Activated T-helper 1 cell treated with anti-CD3 and anti-CD28 coated beads, Interleukin-2, amount 50 U/mL, for 16 hours (primary cell): ENCODE data around the gene SLC1A5.
A peak's percentile ranks its signal among the peaks of the same experiment; 100 is the strongest.
"Not testable (repeated sequence)": the region's sequence is repeated elsewhere in the genome, so short reads cannot be mapped to it uniquely, and the experiment has no call there.

ENCODE experiments used
- DNase-seq, 2 donors: peaks; one replicate each; pipeline ENCODE4 v3.0.0-alpha.2; 2020; ENCODE audit warnings: low read depth in 1 of 2, low spot score in 1 of 2

The SLC1A5 gene

DNA sequence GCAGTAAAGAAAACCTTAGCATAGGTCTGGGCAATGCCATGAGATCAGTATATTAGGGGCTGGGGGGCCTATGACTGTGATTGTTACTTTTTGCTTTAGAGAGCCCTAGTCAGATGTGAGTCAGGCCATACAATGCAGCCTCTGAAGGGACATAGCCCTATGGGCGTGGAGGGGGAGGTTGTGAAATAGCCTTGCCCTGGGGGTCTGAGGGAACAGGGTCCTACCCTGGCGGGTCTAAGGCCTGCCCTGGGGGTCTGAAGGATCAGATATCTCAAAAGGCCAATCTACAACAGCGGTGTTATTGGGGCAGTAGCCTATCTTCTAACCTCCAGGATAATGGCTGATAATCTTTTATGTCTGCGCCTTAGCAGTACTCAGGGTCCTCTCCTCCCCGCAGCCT is 13.8 kb upstream of the SLC1A5 start:
- no peak for DNase-seq

DNA sequence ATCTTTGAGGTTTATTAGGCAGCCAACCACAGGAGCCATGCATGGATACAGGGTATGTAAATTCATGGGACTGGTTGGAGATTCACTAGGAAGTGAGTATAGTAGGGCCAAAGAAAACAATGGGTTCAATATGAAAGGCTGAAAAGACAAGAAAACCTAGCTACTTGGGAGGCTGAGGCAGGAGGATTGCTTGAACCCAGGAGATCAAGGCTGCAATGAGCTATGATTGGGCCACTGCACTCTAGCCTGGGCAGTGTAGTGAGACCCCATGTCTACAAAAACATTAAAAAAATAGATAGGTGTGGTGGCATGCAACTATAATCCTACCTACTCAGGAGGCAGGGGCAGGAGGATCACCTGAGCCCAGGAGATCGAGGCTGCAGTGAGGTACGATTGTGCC is 10.3 kb upstream of the SLC1A5 start:
- no peak for DNase-seq

DNA sequence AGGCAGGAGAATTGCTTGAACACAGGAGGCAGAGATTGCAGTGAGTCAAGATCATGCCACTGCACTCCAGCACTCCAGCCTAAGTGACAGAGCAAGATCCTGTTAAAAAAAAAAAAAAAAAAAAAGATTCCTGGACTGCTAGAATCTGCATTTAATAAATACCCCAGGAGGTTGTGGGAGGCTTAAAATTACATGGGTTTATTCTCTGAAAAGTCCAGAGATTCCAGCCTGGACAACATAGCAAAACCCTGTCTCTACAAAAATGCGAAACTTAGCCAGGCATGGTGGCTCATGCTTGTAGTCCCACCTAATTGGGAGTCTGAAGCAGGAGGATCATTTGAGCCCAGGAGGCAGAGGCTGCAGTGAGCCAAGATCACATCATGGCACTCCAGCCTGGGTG is 9.5 kb upstream of the SLC1A5 start:
- DNase-seq = no peak

DNA sequence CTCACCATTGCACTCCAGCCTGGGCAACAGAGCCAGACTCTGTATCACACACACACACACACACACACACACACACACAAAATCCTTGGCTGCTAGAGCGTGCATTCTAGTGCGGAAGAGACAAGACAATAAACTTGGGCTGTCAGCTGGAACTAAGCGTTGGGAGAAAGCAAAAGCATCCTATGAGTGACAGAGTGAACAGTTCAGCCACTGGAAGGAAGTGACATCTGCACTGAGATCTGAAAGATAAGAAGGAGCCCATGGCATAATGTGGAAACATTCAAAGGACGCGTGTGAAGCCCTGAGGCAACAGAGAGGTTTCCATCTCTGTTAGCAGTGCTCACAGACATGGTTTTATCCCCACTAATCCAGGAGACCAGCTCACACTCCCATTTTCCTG is 3.5 kb upstream of the SLC1A5 start:
- DNase-seq = no peak

DNA sequence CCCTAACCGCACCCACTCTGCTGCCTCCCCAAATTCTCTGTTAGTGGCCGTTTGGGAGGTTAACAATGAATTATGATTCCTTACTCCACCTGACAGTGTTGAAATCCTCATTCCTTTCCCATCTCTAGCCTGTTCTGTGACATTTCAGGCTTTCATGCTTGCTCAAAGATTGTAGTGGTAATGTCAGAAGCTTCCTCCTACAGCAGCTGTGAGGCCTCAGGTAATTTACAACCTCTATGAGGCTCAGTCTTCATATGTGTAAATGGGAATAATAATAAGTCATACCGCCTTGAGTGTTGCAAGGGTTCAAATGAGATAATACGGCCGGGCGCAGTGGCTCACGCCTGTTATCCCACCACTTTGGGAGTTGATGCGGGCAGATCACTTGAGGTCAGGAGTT is 977 bp upstream of the SLC1A5 start:
- no peak for DNase-seq

DNA sequence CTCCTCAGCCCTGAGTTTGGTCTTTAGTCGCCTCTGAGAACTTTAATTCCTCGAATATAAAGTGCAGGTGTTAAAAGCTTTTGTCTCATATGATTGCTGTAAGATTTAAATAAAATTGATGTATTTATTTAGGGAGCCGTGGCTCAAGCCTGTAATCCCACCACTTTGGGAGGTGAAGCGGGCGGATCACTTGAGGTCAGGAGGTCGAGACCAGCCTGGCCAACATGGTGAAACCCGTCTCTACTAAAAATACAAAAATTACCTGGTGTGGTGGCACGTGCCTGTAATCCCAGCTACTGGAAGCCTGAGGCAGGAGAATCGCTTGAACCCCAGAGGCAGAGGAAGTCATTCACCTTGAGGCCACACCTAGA is 559 bp upstream of the SLC1A5 start:
- no peak for DNase-seq

DNA sequence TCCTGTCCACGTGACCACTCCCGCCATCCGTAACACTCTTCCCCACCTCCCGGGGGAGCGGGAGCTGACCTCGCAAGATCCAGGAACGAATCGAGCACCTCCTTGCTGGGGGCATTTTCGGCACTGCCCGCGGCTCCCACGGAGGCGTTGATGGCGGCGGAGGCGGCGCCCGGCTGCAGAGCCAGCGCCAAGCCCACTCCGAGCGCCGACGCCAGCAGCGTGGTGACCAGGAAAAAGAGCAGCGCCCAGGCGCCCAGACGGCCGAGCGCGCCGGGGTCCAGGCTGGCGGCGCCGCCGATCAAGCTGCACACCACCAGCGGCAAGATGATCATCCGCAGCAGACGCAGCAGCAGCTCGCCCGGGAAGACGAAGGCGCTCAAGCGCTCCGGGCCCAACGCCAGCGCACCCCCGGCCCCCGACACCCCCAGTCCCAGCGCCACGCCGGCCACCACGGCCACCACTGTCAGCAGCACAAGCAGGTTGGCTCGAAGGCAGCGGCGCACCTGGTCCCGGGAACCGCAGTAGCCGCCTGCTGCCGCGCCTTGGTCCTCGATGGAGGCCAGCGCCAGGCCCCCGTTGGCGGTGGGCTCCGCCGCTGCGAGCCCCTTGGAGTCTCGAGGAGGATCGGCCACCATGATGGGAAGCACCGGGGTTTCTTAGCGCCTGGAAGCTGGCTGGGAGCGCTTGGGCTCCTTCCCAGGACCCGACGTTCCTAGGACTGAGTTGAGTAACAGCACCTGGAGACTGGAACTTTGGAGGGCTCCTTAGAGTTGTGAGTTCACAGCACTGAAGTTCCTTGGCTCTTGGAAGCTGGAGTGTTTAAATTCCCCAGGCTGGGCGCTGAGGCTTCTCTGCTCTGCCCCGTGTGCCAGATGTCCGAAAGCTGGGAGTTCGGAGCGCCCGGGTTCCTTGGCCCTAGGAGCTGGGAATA is 798 bp downstream of the SLC1A5 start:
- no peak for DNase-seq

DNA sequence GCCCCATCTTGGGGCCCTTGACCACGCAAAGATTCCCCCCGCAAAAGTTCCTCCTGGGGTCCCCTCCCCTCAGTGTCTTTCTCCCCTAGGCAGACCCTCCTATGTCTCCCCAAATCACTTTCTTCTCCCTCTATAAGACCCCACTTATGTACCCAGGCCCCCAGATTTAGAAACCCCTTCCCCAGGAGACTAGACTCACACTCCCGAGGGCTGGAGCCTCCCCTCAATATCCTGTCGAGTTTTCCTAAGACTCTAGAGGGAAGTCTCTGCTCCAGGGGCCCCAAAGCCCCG is 1.4 kb downstream of the SLC1A5 start:
- DNase-seq = no peak

DNA sequence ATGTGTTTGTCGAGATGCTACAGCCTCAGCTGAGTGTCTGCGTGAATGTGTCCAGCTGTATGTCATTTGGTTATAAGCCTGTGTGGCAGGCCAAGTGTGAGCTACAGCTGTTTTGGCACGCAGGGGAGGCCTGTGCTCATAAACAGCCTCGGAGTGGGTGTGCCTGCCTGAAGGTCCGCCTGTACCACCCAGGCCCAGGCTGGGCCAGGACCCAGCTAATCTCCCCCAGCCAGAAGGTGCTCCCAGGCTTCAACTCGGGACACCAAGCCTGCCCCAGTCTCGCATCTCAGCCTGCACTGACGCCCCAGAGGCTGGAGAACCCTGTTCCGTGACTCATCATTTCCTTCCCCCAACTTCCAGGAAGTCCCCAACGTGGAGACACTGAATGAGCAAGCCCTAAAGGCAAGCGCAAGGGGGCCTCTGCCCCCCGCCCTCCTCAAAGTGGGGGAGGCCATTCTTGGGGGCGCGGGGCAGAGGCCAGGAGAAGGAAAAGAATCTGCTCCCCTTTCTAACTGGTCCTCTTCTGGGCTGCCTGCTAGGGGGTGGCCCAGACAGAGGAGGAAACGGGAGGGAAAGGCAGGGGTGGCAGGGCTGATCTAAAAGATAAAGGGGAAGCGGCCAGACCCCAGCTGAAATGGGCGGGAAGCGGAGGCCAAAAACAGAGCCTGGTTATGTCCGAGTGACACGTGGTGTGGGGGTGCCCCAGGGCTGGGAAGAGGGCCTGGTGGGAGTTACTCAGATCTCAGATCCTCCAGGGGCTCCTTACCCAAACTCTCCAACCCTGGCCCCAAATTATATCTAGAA is 2.0 kb downstream of the SLC1A5 start:
- DNase-seq = peak; percentile 60 to 79

DNA sequence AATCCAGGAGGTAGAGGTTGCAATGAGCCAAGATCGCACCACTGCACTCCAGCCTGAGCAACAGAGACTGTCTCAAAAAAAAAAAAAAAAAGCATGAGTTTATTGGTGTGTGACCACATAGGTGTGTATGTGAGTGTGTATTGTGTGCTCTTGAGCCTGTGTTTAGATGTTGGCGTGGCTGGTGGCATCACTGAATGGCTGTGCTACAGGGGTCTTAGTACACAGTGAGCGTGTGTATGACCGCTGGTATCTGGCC is 2.5 kb downstream of the SLC1A5 start:
- no peak for DNase-seq

DNA sequence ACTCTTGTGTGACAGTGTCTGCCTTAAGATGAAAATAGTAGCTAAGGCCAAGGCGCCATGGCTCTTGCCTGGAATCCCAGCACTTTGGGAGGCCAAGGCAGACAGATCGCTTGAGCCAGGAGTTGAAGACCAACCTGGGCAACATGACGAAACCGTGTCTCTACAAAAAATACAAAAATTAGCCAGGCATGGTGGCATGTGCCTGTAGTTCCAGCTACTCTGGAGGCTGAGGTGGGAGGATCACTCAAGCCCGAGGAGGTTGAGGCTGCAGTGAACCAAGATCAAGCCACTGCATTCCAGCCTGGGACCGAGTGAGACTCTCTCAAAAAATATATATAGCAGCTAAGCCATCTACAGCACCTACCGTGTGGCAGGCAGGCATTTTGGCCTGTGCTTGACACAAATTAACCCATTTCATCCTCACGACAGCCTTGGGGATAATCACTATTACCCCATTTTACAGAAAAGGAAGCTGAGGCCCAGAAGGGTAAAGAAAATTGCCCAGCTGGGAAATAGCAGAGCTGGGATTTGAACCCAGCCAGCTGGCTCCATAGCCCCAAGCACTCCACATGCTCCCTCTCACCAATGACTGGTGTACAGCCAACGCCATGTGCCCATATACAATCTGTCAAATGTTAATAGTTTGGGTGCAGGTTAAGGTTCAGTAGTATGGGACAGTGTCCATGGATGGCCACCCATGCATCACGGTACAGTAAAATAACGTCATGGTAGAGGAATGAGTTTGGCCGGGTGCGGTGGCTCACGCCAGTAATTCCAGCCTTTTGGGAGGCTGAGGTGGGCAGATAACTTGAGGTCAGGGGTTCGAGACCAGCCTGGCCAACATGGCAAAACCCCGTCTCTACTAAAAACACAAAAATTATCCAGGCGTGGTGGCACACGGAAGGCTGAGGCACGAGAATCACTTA is 3.1 kb downstream of the SLC1A5 start:
- no peak for DNase-seq

DNA sequence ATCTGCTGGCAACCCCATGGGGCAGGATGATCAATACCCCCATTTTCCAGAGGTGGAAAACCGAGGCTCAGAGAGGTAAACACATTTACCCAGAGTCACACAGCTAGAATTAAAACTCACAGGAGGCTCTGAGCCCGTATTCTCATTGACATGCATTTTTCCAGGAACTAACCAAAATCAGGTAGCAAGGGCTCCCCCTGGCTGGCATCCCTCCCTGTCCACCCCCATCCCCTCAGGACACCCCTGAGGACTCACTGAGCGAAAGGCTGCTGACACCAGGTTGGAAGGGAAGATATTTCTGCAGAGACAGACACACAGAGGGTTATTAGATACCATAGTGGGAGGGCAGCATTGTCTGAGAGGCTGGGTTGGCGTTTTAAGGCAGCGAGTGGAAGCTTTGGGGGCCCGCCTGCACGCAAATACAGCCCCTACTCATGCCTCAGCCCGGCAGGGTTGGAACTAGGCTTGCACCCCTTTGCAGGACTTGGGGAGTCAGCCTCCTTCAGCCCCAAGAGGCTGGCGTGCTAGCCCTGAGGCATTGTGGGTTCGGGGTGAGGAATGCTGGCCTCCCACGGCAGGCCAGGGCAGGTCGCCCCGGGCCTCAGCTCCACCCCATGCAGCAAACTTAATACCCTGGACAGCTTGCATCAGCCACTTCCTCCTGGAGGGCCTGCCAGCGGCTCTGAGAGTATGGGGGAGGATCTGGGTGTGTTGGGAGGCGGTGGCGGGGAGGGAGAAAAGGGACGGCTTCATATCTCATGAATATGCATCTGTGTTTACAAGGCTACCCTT is 3.9 kb downstream of the SLC1A5 start:
- DNase-seq = peak in 1 of 2 donors; percentile 62

DNA sequence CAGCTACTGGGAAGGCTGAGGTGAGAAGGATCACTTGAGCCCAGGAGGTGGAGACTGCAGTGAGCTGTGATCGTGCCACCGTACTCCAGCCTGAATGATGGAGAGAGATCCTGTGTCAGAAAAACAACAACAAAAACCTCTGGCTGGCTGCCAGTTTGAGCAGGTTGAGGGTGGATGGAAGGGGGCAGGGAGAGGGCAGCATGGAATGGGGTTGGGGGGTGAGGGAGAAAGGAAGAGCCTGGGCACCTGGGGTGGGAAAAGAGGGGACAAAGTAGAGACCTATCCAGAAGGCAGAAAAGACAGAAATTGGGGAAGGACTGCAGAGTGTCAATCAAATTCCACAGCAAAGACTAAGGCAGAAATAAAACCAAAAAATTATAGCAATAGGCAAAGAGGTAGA is 4.7 kb downstream of the SLC1A5 start:
- no peak for DNase-seq

DNA sequence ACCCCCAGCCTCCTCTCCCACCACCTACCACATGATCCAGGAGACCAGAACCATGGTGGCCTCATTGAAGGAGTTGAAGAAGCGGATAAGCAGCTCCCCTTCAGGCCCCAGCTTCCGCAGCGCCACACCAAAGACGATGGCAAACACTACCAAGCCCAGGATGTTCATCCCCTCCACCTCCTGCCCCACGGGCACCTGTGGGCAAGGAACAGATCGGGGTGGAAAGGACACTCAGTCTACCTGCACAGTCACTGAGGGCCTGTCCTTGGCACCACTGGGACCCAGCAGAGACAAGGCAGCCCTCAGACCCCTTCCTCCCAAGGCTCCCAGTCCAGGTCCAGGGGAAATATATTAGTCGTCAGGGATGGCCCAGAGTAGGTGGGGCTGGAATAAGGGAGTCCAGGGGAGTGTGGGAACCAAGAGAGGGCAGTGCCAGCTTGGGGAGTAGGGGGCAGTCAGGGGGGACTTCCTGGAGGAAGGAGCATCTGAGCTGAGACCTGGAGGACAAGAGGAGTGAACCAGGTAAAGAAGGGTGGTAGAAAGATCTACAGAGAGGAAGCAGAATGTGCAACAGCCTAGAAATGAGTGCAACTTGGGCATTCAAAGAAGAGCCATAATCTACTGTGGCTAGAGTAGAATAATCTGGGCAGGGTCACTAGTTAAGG is 5.9 kb downstream of the SLC1A5 start:
- DNase-seq = no peak

DNA sequence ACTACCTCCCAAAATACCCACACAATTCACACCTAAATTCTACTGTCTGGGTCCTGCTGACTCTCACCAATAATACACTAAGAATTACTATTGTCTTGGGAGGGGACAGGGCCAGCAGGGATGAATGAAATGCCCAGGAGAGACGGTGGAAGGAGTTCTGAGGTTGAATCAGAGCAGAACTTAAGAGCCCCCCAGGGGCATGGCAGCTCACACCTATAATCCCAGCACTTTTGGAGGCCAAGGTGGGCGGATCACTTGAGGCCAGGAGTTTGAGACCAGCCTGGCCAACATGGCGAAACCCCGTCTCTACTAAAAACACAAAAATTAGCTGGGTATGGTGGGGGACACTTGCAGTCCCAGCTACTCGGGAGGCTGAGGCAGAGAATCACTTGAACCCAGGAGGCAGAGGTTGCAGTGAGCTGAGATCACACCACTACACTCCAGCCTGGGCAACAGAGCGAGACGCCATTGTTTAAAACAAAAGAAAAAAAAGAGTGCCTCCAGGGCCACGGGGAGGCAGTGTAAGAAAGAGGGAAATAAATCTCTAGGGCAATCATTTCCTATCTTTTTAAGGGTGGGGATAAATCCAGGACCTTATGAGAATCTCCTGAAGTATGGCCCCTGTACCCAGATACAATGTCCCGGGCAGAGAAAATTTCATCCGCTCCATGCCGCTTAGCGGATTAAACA is 10.3 kb downstream of the SLC1A5 start:
- not testable (repeated sequence) for DNase-seq

DNA sequence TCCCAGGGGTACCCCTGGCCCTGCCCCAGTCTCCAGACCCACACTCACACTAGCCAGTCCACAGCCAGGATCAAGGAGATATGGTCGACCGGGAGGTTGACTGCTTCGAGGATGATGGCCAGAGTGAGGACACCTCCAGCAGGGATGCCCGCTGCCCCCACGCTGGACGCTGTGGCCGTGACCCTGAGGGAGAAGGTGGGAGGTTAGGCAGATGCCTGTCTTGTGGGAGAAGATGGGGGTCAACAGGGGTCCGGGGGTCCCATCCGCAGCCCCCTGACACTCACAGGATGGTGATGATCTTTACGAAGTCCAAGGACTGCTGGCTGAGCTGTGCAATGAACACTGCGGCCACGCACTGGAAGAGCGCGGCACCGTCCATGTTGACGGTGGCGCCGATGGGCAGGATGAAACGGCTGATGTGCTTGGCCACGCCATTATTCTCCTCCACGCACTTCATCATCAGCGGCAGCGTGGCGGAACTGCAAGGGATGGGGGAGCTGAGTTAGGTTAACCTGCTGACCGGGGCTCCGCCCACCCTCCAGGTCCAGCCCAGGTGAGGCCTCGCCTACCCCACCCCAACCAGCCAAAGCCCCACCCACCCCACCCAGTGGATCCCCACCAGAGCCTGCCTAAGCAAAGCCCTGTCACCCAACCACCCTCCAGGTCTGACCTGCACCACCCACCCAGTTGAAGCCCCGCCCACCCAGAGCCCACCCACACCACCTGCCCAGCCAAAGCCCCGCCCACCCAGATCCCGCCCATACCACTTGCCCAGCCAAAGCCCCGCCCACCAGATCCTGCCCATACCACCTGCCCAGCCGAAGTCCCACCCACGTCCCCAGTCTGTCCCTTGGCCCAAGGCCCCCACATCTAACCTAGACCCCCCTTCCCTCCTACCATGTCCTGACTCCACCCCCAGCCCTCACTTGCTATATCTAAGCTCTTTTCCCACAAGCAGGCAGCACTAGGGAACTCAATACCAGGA is 11.2 kb downstream of the SLC1A5 start:
- no peak for DNase-seq

DNA sequence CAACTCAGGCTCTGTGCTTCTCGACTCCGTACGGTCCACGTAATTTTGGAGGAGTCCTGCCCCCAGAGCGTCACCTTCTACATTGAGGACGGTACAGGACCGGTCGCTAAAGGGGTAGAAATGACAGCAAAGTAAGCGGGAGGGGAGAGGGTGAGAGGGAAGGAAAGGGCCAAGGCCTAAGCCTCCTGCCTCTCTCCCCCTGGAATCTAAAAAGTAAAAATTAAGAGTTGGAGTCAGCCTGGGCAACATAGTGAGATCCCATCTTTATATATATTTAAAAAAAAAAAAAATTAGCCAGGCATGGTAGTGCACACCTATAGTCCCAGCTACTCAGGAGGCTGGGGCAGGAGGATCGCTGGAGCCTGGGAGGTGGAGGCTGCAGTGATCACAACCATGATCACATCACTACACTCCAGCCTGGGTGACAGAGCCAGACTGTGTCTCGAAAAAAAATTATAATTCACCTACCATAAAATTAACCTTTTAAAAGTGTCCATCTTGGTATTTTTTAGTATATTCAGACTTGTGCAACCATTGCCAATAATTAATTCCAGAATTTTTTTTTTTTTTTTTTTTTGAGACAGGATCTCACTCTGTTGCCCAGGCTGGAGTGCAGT is 12.6 kb downstream of the SLC1A5 start:
- DNase-seq = no peak

DNA sequence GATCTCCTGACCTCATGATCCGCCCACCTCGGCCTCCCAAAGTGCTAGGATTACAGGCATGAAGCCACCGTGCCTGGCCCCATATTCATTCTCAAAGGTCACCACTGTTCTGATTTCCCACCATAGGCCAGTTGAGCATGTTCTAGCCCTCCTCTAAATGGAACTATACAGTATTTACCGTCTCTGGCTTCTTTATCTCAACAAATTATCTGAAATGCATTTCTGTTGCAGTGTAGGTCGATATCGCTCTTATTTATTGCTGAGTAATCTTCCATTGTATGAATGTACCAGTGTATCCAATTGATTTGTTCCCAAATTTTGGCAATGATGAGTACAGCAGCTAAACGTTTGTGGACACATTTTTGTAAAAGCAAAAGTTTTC is 15.4 kb downstream of the SLC1A5 start:
- no peak for DNase-seq
